NB4 (cell line): ENCODE measurements around the gene ZNF512.

Experiments used
- MYC ChIP-seq: IDR thresholded peaks from 2 replicates; pipeline ENCODE4 v1.6.1; 2011; ENCODE audit warnings: low read depth, low read length
- POLR2A ChIP-seq: IDR thresholded peaks from 2 replicates; pipeline ENCODE4 v1.6.1; 2011; ENCODE audit warnings: mild to moderate bottlenecking; ENCODE audit not compliant: insufficient read length; ENCODE audit errors: extremely low read depth
- TF ChIP-seq, protein P1 (sequence below): IDR thresholded peaks from one replicate; pipeline ENCODE4 v1.5.1; 2012; ENCODE audit warnings: low read depth, low read length
- TF ChIP-seq, protein P2 (sequence below): IDR thresholded peaks from 2 replicates; pipeline ENCODE4 v1.6.1; 2011; ENCODE audit warnings: low read depth, low read length

DNA sequence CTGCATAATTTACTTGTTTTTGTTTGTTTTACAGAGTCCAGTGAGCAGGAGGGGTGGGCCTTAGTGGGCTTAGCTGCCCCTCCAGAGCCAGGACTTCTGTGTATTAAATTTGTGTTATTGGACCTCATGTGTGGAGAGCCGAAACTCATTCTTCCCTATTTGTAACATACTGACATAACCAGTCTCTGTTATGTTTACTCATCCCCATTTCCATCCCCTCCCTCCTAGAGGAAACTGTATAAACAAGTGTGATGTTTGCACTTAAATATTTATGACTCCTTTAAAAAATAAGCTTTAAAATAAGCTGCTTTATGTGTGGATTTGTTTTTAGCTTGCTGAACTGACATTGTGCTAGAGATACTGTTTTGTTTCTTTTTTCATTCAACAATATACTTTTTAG lies 13.8 kb downstream of the ZNF512 start:
- TF ChIP-seq, protein P1, sequence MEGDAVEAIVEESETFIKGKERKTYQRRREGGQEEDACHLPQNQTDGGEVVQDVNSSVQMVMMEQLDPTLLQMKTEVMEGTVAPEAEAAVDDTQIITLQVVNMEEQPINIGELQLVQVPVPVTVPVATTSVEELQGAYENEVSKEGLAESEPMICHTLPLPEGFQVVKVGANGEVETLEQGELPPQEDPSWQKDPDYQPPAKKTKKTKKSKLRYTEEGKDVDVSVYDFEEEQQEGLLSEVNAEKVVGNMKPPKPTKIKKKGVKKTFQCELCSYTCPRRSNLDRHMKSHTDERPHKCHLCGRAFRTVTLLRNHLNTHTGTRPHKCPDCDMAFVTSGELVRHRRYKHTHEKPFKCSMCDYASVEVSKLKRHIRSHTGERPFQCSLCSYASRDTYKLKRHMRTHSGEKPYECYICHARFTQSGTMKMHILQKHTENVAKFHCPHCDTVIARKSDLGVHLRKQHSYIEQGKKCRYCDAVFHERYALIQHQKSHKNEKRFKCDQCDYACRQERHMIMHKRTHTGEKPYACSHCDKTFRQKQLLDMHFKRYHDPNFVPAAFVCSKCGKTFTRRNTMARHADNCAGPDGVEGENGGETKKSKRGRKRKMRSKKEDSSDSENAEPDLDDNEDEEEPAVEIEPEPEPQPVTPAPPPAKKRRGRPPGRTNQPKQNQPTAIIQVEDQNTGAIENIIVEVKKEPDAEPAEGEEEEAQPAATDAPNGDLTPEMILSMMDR = no peak
- TF ChIP-seq POLR2A (no peak), MYC (no peak)
- TF ChIP-seq, protein P2, sequence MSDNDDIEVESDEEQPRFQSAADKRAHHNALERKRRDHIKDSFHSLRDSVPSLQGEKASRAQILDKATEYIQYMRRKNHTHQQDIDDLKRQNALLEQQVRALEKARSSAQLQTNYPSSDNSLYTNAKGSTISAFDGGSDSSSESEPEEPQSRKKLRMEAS = no peak
